HG03066 (cell line): ENCODE measurements around the gene SPATA12.

Source experiments
- ATAC-seq: cut with Tn5 transposase; IDR thresholded peaks from one replicate; pipeline ENCODE4 v1.9.1; 2021; ENCODE audit warnings: low read depth; ENCODE audit not compliant: unreplicated experiment

Gene SPATA12

GRCh38 chr3:57048728-57049127 lies 11.7 kb upstream of the SPATA12 start:
- ATAC-seq = no peak

- ATAC-seq = no peak
These were observed 7.8 kb upstream of the SPATA12 start for GRCh38 chr3:57052662-57053061.

DNA sequence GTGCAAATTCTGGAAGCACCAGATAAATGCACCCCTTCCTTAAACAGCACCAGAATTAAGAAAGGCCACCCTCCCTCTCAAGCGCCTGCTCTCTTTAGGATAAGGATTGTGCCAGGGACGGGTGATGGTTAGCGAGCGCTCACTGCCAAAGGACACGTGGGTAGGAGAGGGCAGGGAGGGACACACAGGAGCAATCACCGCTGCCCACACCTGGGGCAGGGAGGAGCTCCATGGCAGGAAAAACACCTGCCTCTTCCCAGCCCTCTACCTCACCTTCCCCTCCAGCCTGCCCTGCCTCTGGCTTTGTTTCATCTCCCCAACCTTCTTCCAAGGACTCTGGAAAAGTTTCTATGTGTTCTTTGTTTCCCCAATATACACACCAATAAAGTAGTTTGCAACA lies 7.3 kb upstream of the SPATA12 start:
- no peak for ATAC-seq

DNA sequence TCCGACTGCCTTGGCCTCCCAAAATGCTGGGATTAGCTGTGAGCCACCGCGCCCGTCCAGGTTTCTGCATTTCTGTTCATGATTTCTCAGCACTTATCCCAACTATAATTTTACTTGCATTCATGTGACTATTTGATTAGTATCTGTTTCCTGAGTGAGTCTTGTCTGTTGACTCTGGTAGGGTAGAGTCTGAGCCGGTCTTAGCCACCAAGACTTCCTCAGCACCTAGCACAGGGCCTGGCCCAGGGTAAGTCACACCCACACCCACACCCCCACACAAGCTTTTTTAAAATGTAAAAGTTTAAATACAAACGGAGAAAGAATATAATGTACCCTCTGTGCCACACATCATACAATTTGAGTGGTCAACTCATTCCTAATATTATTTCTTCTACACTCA lies 3.1 kb upstream of the SPATA12 start:
- no peak for ATAC-seq

GRCh38 chr3:57059411-57059810 lies 1.1 kb upstream of the SPATA12 start:
- no peak for ATAC-seq

DNA sequence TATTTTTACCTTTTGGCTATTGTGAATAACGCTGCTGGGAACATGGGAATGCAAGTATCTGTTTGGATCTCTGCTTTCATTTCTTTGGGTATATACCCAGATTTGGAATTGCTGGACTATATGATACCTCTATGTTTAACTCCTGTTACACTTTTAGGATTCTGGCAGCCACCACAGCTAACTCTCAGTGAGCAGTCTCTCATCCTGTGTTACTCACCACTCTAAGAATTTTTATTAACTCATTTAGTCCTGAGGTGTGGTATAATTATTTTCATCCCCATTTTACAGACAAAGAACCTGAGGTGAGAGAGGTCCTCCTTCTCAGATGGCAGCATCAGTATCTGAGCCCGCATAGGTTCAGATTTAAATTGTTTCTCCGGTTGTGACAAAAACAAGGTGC lies 1.1 kb downstream of the SPATA12 start:
- no peak for ATAC-seq

DNA sequence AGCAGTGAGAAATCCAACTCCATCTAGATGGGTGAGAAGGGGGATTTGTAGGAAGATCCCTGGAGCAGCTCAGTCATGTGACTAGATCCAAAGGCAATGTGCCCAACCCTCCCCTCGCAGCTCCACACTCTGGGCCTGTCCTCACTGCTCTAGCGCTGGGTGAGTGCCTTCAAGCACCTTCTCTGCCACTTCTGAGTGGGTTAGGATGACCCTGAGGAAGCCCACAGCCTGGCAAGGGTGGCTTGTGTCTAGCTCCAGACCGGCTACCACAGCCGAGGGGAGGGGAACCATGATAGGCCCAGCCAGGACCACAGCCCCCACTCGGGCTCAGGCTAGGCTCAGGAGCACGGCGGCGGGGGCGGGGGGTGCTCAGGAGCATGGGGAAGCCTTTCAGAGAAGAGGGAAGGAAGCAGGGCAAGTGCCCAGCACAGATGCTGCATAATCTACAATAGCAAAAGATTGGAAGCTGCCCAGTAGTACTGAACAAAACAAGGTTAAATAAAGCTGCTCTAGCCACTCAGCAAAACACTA lies 1.7 kb downstream of the SPATA12 start:
- no peak for ATAC-seq

DNA sequence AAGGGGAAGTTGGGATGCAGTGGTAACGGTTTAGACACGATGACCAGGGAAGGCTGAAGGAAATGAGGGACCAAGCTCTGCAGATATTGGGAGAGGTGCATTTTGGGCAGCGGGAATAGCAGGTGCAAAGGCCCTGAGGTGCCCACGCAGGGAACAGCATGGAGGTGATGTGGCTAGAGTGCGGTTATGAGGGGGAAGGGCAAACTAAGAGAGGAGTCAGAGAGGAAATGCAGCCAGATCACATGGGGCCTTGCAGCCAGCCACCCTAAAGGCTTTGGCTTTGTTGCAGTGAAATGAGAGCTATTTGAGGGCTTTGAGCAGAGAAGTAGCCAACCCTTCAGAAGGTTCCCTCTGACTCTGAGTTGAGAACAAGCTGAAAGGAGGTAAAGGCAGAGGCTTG lies 2.6 kb downstream of the SPATA12 start:
- ATAC-seq = no peak

DNA sequence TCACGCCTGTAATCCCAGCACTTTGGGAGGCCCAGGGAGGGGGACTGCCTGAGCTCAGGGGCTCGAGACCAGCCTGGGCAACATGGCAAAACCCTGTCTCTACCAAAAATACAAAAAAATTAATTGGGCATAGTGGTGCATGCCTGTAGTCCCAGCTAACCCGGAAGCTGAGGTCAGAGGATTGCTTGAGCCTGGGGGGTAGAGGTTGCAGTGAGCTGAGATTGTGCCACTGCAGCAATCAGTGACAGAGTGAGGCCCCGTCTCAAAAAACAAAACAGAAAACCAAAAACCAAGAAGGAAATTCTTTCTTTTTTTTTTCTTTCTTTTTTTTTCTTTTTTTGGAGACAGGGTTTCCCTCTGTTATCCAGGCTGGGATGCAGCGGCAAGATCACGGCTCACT lies 3.5 kb downstream of the SPATA12 start:
- ATAC-seq = no peak

DNA sequence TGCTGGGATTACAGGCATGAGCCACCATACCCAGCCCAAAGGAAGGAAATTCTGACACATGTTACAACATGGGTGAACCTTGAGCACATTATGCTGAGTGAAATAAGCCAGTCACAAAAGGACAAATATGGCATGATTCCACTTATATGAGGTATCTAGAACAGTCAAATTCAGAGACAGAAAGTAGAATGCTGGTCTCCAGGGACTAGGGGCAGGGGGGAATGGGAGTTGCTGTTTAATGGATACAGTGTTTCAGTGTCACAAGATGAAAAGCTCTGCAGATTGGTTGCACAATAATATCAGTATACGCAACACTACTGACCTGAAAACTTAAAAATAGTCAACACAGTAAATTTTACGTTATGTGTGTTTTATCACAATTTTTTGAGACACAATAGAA lies 4.1 kb downstream of the SPATA12 start:
- no peak for ATAC-seq

- no peak for ATAC-seq
These were observed 5.1 kb downstream of the SPATA12 start for GRCh38 chr3:57065588-57065987.

GRCh38 chr3:57066471-57066870 lies 6.0 kb downstream of the SPATA12 start:
- no peak for ATAC-seq

DNA sequence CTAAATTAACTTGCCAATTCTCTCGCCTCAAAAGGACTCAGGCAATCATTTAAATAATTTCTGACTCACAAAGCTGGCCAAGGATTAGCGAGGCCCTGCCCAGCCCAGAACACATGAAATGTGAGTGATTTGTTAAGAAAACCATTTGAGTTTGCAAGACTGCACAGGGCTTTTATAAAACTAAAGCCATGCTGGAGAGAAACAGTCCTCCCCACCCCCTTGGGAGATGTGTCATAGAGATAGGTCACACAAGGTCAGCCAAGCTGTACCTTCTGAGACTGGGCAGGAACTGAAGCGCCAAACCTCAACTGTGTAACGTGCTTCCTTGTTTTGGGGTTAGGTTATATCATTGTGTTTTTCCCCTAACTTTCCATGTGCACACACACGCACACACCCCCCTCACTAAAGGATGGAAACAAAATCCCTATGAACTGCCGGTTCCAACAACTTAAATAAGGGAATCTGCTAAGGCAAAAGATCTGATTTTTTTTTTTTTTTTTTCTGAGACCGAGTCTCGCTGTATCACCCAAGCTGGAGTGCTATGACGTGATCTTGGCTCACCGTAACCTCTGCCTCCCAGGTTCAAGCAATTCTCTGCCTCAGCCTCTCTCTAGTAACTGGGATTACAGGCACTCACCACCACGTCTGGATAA lies 8.1 kb downstream of the SPATA12 start:
- ATAC-seq = peak; percentile 99

DNA sequence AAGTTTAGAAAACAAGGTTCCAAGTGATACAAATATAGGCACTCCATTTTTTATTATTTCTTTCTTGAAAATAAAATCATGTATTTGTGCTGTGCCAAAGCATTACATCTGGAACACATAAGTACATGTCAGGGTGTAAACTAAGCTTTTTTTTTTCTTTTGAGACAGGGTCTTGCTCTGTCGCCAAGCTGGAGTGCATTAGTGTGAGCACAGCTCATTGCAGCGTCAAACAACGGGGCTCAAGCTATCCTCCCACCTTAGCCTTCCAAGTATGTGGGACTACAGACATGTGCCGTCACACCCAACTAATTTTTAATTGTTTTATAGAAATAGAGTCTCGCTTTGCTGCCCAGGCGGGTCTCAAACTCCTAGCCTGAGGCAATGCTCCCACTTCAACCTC lies 9.0 kb downstream of the SPATA12 start:
- no peak for ATAC-seq

GRCh38 chr3:57073628-57074027 lies 13.2 kb downstream of the SPATA12 start:
- ATAC-seq = no peak

DNA sequence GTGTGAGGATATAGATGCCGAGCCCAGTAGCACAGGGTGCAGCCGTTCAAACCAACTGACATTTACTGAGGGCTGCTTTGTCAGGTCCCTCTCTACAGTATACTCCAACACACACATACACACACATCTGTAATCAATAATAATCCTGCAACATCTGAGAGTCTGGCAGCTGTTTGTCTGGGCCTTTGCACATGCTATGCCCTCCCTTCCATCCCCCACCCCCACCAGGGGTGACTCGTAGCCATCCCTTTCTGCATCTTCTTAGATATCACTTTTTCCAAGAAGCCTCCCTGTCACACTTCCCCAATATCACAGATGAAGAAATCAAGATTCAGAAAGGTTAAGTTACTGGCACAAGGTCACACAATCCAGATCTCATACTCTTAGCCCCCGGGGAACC lies 13.7 kb downstream of the SPATA12 start:
- no peak for ATAC-seq

GRCh38 chr3:57076422-57076951 lies 16.0 kb downstream of the SPATA12 start:
- ATAC-seq = no peak

DNA sequence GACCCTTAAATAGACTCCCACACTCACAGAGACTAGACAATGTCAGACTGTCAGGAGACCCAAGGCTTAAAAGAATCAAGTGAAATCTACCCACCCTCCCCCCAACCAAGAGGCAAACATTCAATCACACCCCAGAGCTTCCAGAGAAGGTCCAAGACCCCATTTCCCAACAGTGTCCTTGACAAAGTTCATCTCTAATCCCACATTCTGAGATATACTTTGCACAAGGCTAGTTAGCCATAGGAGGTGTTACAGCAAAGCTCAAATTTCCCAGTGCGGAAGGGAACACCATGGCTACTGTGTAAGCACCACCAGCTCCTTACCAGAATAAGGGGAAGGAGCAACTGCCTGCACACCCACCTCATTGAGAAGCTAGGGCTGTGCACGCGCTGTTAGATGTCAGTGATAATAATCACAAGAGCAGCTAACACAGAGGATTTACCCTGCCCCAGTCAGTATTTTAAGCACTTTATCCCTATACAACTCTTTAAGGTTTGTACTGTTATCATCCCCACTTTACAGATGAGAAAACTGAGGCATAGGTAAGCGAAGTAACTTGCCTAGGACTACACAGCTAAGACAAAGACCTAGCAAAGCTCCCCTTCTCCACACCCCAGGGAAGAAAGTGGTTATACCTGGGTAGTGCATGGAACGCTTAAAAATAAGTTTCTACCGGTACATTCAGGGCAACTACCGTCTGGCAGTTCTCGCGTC lies 17.3 kb downstream of the SPATA12 start:
- no peak for ATAC-seq

DNA sequence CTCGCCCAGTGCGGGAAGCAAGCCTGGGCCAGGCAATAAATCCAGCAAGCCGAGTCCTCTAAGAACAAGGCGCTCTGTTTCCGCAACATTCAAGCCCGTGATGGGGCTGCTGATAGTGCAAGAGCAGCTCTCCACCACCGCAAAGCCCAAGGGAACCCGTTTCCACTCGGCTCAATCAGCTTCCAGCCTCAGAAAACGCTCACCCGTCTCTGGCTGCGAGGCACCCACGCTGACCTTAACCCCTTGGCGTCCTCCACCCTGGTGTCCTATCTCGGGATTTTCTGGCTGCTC lies 17.8 kb downstream of the SPATA12 start:
- peak; percentile 72 for ATAC-seq

GRCh38 chr3:57078635-57079473 lies 18.4 kb downstream of the SPATA12 start:
- peak; percentile 57 for ATAC-seq

- ATAC-seq = no peak
These were observed 19.0 kb downstream of the SPATA12 start for GRCh38 chr3:57079474-57079831.
